ENCODE results near the gene CCDC85B. TPM values are rescaled to one million over a fixed set of nuclear protein-coding genes. Genes with fewer than 3 reads are reported as not detected.

CCDC85B gene
- total RNA-seq, 6 experiments from 2014 or later: 4.9 to 19.2 (median 6.6) TPM

DNA sequence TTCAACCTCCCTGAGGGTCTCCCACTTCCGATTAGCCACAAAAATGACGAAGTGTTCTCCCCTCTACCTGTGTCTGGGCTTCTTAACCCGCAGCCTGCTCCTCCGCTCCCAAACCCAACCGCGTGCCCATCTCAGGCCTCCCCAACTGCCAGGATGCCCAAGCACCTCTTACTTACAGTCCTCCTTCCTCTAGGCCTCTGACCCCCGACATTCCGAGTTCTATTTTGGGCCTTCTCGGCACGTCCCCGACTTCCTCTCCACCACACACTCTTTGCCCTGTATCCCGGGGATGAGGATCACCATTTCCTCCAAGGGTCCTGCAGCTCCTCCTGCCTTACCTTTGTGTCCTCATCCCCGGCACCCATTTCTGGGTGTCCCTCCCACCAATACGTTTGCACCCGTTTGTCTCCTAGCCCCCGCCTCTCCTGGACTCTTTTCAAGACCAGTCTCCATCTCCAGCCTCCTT, 30.6 kb upstream of the CCDC85B start:
- peaks cover 0 to 26% (median 4%) of the 10 kb centered on the region in 4 donors for H3K4me1 ChIP-seq
- peak overlapping the region; percentile 86 to 98 (median 97) for H3K4me3 ChIP-seq
- no peaks in the 10 kb centered on the region for H3K9me3 ChIP-seq
- H3K27me3 ChIP-seq: no peaks in the 10 kb centered on the region
- intact Hi-C loops (cut with DNase I): no loop called here
- peaks cover 0 to 43% (median 18%) of the 10 kb centered on the region in 4 donors for H3K36me3 ChIP-seq
- H3K27ac ChIP-seq: peak overlapping the region; percentile 94 to 96 (median 95)
- DNase-seq (peak in 2 of 3 donors; percentile 63 to 68), ATAC-seq (no peak)
- WGBS (ENCODE audit: insufficient coverage, low coverage, low lambda C conversion rate, missing lambda C conversion rate): 5% methylated on average over 15 of the region's 16 CpGs
- TF ChIP-seq POLR2A (IDR thresholded peaks at IDR 0.05): no peak
- TF ChIP-seq, protein P1, sequence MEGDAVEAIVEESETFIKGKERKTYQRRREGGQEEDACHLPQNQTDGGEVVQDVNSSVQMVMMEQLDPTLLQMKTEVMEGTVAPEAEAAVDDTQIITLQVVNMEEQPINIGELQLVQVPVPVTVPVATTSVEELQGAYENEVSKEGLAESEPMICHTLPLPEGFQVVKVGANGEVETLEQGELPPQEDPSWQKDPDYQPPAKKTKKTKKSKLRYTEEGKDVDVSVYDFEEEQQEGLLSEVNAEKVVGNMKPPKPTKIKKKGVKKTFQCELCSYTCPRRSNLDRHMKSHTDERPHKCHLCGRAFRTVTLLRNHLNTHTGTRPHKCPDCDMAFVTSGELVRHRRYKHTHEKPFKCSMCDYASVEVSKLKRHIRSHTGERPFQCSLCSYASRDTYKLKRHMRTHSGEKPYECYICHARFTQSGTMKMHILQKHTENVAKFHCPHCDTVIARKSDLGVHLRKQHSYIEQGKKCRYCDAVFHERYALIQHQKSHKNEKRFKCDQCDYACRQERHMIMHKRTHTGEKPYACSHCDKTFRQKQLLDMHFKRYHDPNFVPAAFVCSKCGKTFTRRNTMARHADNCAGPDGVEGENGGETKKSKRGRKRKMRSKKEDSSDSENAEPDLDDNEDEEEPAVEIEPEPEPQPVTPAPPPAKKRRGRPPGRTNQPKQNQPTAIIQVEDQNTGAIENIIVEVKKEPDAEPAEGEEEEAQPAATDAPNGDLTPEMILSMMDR (IDR thresholded peaks at IDR 0.05): no peak

DNA sequence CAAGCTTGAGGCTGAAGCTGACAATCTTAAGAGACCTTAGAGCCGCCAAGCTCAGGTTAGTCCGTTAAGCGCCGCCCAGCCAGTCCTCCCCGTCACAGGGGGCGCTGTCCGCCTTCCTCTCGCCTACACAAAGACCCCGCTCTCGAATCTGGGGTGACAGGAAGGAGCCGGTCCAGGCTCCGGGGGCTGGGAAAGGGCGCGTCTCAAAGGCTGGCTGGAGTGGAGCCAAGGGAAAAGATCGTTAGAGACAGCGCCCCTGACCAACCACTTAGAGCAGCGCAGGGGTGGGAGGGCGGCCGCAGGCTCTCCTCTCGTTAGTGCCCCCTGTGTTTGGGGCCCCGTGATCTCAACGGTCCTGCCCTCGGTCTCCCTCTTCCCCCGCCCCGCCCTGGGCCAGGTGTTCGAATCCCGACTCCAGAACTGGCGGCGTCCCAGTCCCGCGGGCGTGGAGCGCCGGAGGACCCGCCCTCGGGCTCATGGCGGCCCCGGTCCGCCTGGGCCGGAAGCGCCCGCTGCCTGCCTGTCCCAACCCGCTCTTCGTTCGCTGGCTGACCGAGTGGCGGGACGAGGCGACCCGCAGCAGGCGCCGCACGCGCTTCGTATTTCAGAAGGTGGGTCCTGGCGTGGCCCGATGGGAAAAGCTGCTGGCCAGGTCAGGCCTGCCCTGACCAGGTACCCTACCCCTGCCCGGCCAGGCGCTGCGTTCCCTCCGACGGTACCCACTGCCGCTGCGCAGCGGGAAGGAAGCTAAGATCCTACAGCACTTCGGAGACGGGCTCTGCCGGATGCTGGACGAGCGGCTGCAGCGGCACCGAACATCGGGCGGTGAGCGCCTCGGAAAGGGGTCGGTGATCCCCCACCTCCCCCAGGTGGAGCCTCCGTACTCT, 30.0 kb upstream of the CCDC85B start, which contains the start of gene MUS81:
Gene MUS81, plus strand, starts transcription at position 156 of the 887 bp plus-strand sequence. Its CDS starts 321 bp downstream, at position 477.
- peaks cover 0 to 41% (median 17%) of the 10 kb centered on the region in 4 donors for H3K36me3 ChIP-seq
- DNase-seq (peak; percentile 96 to 98 (median 97)), ATAC-seq (peak; percentile 64 to 71 (median 66))
- H3K27me3 ChIP-seq: no peaks in the 10 kb centered on the region
- peaks cover 0 to 26% (median 4%) of the 10 kb centered on the region in 4 donors for H3K4me1 ChIP-seq
- H3K9me3 ChIP-seq: no peaks in the 10 kb centered on the region
- intact Hi-C loops (cut with DNase I): no loop called here
- H3K27ac ChIP-seq: peak within 1 kb of the TSS; percentile 94 to 96 (median 95)
- TF ChIP-seq, protein P1 (IDR thresholded peaks at IDR 0.05): peak; percentile 74 to 95 (median 91)
- peak; percentile 79 for TF ChIP-seq POLR2A (IDR thresholded peaks at IDR 0.05)
- WGBS (ENCODE audit: insufficient coverage, low coverage, low lambda C conversion rate, missing lambda C conversion rate): 3% methylated on average over 14 of the region's 78 CpGs
- peak within 1 kb of the TSS; percentile 86 to 98 (median 97) for H3K4me3 ChIP-seq

DNA sequence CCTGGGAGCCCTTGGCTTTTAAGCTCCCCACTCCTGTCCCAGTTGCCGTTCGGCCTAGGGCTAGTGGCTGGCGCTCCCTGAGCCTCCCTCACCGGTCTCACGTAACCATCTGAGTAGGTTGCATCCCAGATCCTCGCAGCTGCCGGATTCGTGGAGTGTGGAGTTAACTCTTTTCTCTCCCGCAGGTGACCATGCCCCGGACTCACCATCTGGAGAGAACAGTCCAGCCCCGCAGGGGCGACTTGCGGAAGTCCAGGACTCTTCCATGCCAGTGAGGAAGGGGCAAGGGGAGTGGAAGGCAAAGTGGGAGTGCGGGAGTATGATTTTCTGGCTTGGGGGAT, 29.3 kb upstream of the CCDC85B start:
- ATAC-seq (no peak), DNase-seq (no peak)
- no peak for TF ChIP-seq POLR2A (IDR thresholded peaks at IDR 0.05)
- TF ChIP-seq, protein P1 (IDR thresholded peaks at IDR 0.05): no peak
- H3K4me3 ChIP-seq: peak overlapping the region; percentile 86 to 98 (median 97)
- H3K27ac ChIP-seq: peak overlapping the region; percentile 94 to 96 (median 95)
- WGBS (ENCODE audit: insufficient coverage, low coverage, low lambda C conversion rate, missing lambda C conversion rate): 0% methylated on average over 10 of the region's 14 CpGs
- H3K9me3 ChIP-seq: no peaks in the 10 kb centered on the region
- H3K27me3 ChIP-seq: no peaks in the 10 kb centered on the region
- intact Hi-C loops (cut with DNase I): no loop called here
- peaks cover 0 to 35% (median 15%) of the 10 kb centered on the region in 4 donors for H3K36me3 ChIP-seq
- H3K4me1 ChIP-seq: peaks cover 0 to 21% (median 2%) of the 10 kb centered on the region in 4 donors

DNA sequence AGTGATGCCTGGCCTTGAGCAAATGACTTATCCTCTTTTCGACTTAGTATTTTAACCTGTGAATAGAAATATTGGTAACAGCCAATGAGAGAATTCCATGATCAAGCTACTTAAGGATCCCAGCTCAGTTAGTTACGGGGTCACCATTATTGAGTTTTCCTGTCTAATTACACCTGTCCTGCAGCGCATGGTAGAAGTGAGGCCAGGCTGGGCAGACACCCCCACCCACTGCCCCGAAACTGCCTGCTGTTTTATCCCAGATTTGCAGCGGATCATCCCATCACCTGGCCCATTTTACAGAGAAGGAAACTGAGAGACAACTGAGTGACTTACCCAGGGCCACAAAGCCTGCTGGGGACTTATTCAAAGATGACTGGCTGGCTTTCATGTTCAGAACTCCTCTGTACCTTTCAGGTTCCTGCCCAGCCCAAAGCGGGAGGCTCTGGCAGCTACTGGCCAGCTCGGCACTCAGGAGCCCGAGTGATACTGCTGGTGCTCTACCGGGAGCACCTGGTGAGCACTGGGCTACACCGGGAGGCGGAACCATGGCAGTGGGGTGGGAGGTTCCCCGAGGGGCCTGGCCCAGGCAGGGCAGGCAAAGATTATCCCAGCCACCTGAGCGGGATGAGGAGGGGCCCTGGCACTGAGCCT, 28.8 kb upstream of the CCDC85B start:
- peak overlapping the region; percentile 86 to 98 (median 97) for H3K4me3 ChIP-seq
- DNase-seq: peak in 2 of 3 donors; percentile 47 to 52
- no peaks in the 10 kb centered on the region for H3K9me3 ChIP-seq
- no peak for TF ChIP-seq POLR2A (IDR thresholded peaks at IDR 0.05)
- TF ChIP-seq, protein P1 (IDR thresholded peaks at IDR 0.05): no peak
- WGBS (ENCODE audit: insufficient coverage, low coverage, low lambda C conversion rate, missing lambda C conversion rate): 67% methylated on average over 2 of the region's 13 CpGs
- no peak overlapping the region for H3K27ac ChIP-seq
- H3K27me3 ChIP-seq: no peaks in the 10 kb centered on the region
- H3K4me1 ChIP-seq: peaks cover 0 to 18% (median 0%) of the 10 kb centered on the region in 4 donors
- intact Hi-C loops (cut with DNase I): no loop called here
- H3K36me3 ChIP-seq: peaks cover 0 to 33% (median 18%) of the 10 kb centered on the region in 4 donors
- no peak for ATAC-seq

Measured in right lobe of liver (tissue), 6 donors.